HepG2 (cell line): ENCODE results near the gene TRAP1. TPM values are rescaled to one million over a fixed set of nuclear protein-coding genes. Genes with fewer than 3 reads are reported as not detected.

Experiments
- AGO2 ChIP-seq: fragments of 200-400 bp; formaldehyde crosslinking; optimal IDR thresholded peaks from 2 replicates; pipeline ENCODE3; 2017; ENCODE audit warnings: mild to moderate bottlenecking, low read depth, low read length, moderate library complexity
- BCL6 ChIP-seq: IDR thresholded peaks from 2 replicates; pipeline ENCODE4 v1.6.1; 2016; ENCODE audit warnings: missing genetic modification reagents, missing compliant biosample characterization
- CREB3 ChIP-seq: sonication (generic); formaldehyde crosslinking; IDR thresholded peaks from 2 replicates; pipeline ENCODE4 v1.5.0; 2020; ENCODE audit warnings: missing genetic modification reagents
- FIP1L1 ChIP-seq: fragments of 200-400 bp; formaldehyde crosslinking; IDR thresholded peaks from 2 replicates; pipeline ENCODE4 v1.6.1; 2018; ENCODE audit warnings: low read depth, mild to moderate bottlenecking, low read length, moderate library complexity, borderline replicate concordance; ENCODE audit not compliant: insufficient read depth
- FOXA3 ChIP-seq: IDR thresholded peaks from 2 replicates; pipeline ENCODE4 v1.6.1; 2016; ENCODE audit warnings: missing genetic modification reagents, missing compliant biosample characterization
- HBP1 ChIP-seq: IDR thresholded peaks from 2 replicates; pipeline ENCODE4 v1.6.1; 2016; ENCODE audit warnings: low read depth, control low read depth
- HMG20B ChIP-seq: conservative IDR thresholded peaks from 2 replicates; pipeline ENCODE4 v1.6.1; 2016; ENCODE audit warnings: missing genetic modification reagents, missing compliant biosample characterization
- IKZF1 ChIP-seq: fragments of 450-650 bp; IDR thresholded peaks from 2 replicates; pipeline ENCODE4 v1.7.1; 2016
- IRX3 ChIP-seq: sonication (generic); formaldehyde crosslinking; IDR thresholded peaks from 2 replicates; pipeline ENCODE4 v1.8.1; 2023; ENCODE audit warnings: mild to moderate bottlenecking, low read depth, missing genetic modification reagents, borderline replicate concordance
- KDM6A ChIP-seq: IDR thresholded peaks from 2 replicates; pipeline ENCODE4 v1.6.1; 2016; ENCODE audit warnings: low read depth
- MTF2 ChIP-seq: sonication (generic); formaldehyde crosslinking; IDR thresholded peaks from 2 replicates; pipeline ENCODE4 v1.5.0; 2020; ENCODE audit warnings: missing genetic modification reagents, borderline replicate concordance
- NFIC ChIP-seq: IDR thresholded peaks from 2 replicates; pipeline ENCODE4 v1.6.1; 2012; ENCODE audit warnings: mild to moderate bottlenecking, low read length, inconsistent platforms
- PHF20 ChIP-seq: sonication (generic); formaldehyde crosslinking; IDR thresholded peaks from 2 replicates; pipeline ENCODE4 v1.5.0; 2020; ENCODE audit warnings: mild to moderate bottlenecking, missing genetic modification reagents
- PPARG ChIP-seq: conservative IDR thresholded peaks from 2 replicates; pipeline ENCODE4 v1.6.1; 2016; ENCODE audit warnings: missing biosample characterization, missing genetic modification reagents
- PRPF4 ChIP-seq: fragments of 200-400 bp; formaldehyde crosslinking; IDR thresholded peaks from 2 replicates; pipeline ENCODE4 v1.6.1; 2016; ENCODE audit warnings: low read length, low read depth; ENCODE audit not compliant: poor library complexity, severe bottlenecking
- TEF ChIP-seq: sonication (generic); formaldehyde crosslinking; IDR thresholded peaks from 2 replicates; pipeline ENCODE4 v1.5.0; 2020; ENCODE audit warnings: missing genetic modification reagents
- U2AF1 ChIP-seq: fragments of 200-400 bp; formaldehyde crosslinking; optimal IDR thresholded peaks from 2 replicates; pipeline ENCODE3; 2017; ENCODE audit warnings: mild to moderate bottlenecking, low read depth, low read length
- ZFP82 ChIP-seq: sonication (generic); formaldehyde crosslinking; IDR thresholded peaks from 2 replicates; pipeline ENCODE4 v1.5.1; 2020; ENCODE audit warnings: mild to moderate bottlenecking, missing genetic modification reagents, borderline replicate concordance
- ZKSCAN1 ChIP-seq: fragments of 150-350 bp; IDR thresholded peaks from 2 replicates; pipeline ENCODE4 v1.6.1; 2014; ENCODE audit warnings: low read length
- ZNF142 ChIP-seq: sonication (generic); formaldehyde crosslinking; IDR thresholded peaks from 2 replicates; pipeline ENCODE4 v1.4.0; 2020; ENCODE audit warnings: missing genetic modification reagents
- ZNF20 ChIP-seq: sonication (generic); formaldehyde crosslinking; IDR thresholded peaks from 2 replicates; pipeline ENCODE4 v1.4.0; 2020; ENCODE audit warnings: mild to moderate bottlenecking, moderate library complexity, missing genetic modification reagents
- ZNF30 ChIP-seq: sonication (generic); formaldehyde crosslinking; IDR thresholded peaks from 2 replicates; pipeline ENCODE4 v1.5.0; 2020; ENCODE audit warnings: mild to moderate bottlenecking, missing genetic modification reagents
- ZNF839 ChIP-seq: sonication (generic); formaldehyde crosslinking; IDR thresholded peaks from 2 replicates; pipeline ENCODE4 v1.4.0; 2020; ENCODE audit warnings: missing genetic modification reagents, mild to moderate bottlenecking, borderline replicate concordance
- polyA plus RNA-seq, 8 experiments: library from polyadenylated mRNA; depleted of rRNA in 3 of 8; stranded (reverse) in 7 of 8; unstranded in 1 of 8; fragments of >200 nt; fragmentation: Illumina TruSeq in 4 of 8; extraction: Trizol in 4 of 8; gene quantifications; 2 replicates each; pipeline versions ENCODE4 v1.2.1 to v1.2.3, GENCODE V29; 2011 to 2016; ENCODE audit warnings: low read depth in 4 of 8, missing spikeins in 1 of 8, mixed read lengths in 1 of 8; ENCODE audit not compliant: insufficient read depth in 1 of 8
- total RNA-seq, 5 experiments: library from RNA; depleted of rRNA; stranded (reverse); fragments of >200 nt; fragmentation: Illumina TruSeq; extraction: Trizol; gene quantifications; 2 replicates each; pipeline ENCODE4 v1.2.3, GENCODE V29; 2016; ENCODE audit warnings: low read depth in 1 of 5

The TRAP1 gene
- total and polyA plus RNA-seq, 2 of the 13 experiments (the other 11 are each of a cell fraction or from before 2014, with no cell fraction given): 127 to 240 TPM

GRCh38 chr16:3646348-3646920, 70.9 kb downstream of the TRAP1 start (continued):
- TF ChIP-seq KDM6A (CRISPR knock-in tag): 0 out of 2 replicates have a peak, but pooled peaks have one; percentile 29
- TF ChIP-seq MTF2: no peak
- no peak for TF ChIP-seq IKZF1
- no peak for TF ChIP-seq ZNF142
- no peak for TF ChIP-seq HMG20B
- TF ChIP-seq ZNF30 (CRISPR knock-in tag): no peak
- no peak for TF ChIP-seq HBP1 (CRISPR knock-in tag)
- TF ChIP-seq FIP1L1: no peak
- 0 out of 2 replicates have a peak, but pooled peaks have one; percentile 6 for TF ChIP-seq PHF20 (CRISPR knock-in tag)
- TF ChIP-seq PRPF4: no peak
- peak; percentile 85 for TF ChIP-seq BCL6 (CRISPR knock-in tag)
- no peak for TF ChIP-seq IRX3
- peak; percentile 90 for TF ChIP-seq FOXA3 (CRISPR knock-in tag)
- TF ChIP-seq AGO2: no peak
- TF ChIP-seq NFIC: 0 out of 2 replicates have a peak, but pooled peaks have one; percentile 40
- TF ChIP-seq CREB3 (CRISPR knock-in tag): no peak
- no peak for TF ChIP-seq TEF
- no peak for TF ChIP-seq ZKSCAN1
- TF ChIP-seq ZFP82 (CRISPR knock-in tag): 0 out of 2 replicates have a peak, but pooled peaks have one; percentile 71
- no peak for TF ChIP-seq U2AF1
- TF ChIP-seq ZNF20 (CRISPR knock-in tag): no peak
- no peak for TF ChIP-seq PPARG
- no peak for TF ChIP-seq ZNF839 (CRISPR knock-in tag)
